NCI-H128 (cell line): ENCODE results near the gene STAMBP.
"Not testable (repeated sequence)": the region's sequence is repeated elsewhere in the genome, so short reads cannot be mapped to it uniquely, and the experiment has no call there.

Experiments
- DNase-seq: peaks from one replicate; lab custom pipeline; 2025; ENCODE audit not compliant: unreplicated experiment; lab: John Stamatoyannopoulos, UW

The STAMBP gene

DNA sequence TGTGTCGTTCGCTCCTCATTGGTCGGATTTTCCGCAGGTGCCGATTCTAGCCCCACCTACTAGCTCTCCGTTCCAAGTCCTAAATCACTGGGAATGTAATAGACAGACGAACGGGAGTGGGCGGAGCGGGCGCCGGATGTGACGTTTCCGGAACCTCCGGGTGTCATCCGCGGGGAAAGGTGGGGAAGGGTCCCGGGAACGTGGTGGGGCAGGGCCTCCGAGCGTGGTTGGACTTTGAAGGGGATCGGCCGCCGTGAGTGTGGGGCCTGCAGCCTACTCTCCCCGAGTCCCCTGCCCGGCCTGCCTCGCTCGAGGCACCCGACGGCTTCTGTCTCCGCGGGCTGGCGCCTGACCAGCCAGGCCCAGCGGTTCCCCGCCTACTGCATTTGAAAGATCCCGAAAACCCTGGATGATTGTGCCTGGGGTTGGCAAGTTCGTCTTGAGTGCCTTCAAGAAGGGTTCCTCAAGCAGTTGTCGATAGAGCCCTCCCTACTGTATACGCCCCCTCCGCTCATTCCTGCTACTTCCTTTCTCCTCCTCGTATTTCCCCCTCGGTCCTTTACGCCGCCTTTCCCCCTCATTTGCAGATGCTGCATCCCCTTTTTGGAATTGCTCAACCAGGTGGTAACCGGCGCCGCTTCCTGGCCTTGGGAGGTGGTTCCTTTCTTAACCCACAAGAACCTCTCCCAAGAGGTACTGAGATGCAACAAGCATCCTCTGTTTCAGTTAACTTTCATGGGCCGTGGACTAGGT lies at the start of gene STAMBP:
Gene STAMBP, plus strand, starts transcription at position 144 of the 753 bp plus-strand sequence. CDS start 1,896 bp downstream, outside the sequence.
- DNase-seq = peak; percentile 95

DNA sequence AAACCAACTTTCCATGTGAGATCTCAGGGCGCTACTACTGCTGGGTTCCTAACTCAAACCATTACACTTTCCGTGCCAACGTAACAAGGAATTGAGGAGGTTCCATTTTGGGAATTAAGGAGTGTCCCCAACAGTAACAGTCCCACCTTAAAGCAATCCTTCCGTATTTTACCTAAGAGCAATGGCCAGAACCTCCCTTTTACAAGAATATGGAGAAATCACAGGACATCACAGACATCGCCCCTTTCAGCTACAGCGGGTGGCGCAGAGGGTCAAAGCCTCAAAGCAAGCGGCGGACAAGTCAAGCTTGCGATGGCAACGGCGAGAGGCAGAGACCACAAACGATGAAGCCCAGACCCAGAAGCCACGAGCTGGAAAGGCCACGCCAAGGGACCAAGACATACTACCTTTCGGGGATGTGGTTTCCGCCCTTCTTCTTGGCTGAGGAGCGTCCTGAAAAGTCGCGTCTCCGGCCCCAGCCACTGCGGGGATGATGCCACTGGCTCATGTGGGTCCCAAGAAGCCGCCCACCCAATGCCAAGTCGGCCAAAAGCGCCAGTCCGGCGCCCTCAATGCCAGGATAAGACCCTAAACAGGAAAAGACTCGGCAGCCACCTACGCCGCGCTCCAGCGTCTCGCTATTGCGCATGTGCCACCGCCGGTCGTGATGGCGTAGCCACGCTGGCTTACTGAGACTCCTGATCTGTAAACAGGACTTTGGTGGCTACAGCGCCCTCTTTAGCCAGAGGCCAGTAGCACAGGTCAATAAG lies 49.1 kb upstream of the STAMBP start, which contains the start of gene DUSP11:
Gene DUSP11, minus strand, starts transcription at position 637 of the 770 bp plus-strand sequence. Its CDS starts 129 bp downstream, at position 508.
- DNase-seq = peak; percentile 96

DNA sequence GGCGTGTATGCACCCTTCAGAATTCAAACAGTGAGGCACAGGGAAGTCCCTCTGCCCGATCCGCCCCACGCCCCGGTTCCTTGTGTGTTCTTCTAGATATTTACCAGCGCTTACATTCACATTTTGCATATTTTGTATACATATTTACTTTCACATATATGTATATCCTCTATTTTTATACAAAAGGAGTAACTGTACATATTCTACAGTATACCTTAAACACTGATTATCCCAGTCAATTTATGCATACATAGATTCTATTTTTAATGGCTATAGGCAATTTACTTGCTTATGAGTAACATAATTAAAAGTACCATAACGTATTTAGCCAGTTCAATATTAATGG lies 48.6 kb upstream of the STAMBP start:
- no peak for DNase-seq

- DNase-seq = not testable (repeated sequence)
Observed at GRCh38 chr2:73783402-73783801, 45.4 kb upstream of the STAMBP start.

GRCh38 chr2:73783883-73784282 lies 44.9 kb upstream of the STAMBP start, which contains the start of gene C2orf78:
TSS of gene C2orf78 (plus strand) at chr2:73784183. CDS start at chr2:73784310, 127 bp downstream.
- DNase-seq = not testable (repeated sequence)

- DNase-seq = no peak
Observed at GRCh38 chr2:73811878-73812277, 16.9 kb upstream of the STAMBP start.

DNA sequence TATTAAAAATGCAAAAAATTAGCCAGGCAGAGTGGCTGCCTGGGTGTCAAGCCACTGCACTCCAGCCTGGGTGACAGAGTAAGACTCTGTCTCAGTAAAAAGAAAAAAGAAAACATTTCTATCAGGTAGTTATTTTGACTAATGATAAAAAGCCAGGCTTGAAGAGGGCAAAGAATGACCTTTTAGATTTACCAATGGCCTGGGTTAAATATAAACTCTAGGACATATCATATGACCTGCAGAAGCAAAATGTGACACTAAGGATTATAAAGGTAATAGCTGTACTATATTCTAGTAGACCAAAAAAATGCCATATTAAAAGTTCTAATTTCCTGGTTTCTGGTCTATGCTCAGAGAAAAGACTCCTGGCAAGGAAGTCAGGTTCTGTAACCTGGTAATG lies 16.1 kb upstream of the STAMBP start:
- no peak for DNase-seq

GRCh38 chr2:73818296-73818695 lies 10.5 kb upstream of the STAMBP start:
- DNase-seq = no peak

DNA sequence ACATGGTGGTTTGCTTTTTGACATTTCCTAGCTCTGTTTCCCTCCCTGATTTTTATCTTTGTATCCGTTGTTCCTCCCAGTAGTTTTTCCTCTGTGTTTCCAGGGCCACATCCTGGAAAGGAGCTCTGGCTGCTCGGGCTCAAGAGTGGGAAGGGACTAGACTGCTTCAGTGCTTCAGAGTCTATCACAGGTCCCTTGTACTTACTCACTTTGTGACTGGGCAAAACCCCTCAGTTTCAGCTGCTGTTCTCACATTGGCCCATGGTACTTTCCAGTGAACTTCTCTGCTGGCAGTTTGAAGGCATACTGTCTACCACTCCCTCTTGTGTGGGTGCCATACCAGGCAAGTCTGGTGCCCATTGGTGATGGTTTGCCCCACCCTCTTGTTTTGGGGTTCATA lies 7.5 kb upstream of the STAMBP start:
- DNase-seq = no peak

DNA sequence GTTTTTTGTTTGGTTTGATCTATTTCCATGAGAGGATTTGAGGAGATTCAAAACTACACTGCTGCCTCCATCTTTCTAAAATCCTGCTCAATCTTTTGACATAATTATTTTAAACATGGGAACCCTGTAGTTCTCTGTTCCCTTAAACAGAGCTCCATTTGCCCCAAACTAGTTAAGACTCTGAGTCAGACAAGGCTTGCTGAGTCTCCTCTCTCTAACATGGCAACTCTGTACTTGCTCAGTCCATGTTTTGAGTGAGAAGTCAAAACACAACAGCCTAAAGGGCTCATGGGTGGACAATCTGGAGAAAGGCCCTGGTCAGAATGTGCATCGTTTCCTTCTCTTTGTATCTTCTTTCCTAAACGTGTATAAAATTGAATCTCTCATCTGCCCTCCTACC lies 7.1 kb upstream of the STAMBP start:
- no peak for DNase-seq

DNA sequence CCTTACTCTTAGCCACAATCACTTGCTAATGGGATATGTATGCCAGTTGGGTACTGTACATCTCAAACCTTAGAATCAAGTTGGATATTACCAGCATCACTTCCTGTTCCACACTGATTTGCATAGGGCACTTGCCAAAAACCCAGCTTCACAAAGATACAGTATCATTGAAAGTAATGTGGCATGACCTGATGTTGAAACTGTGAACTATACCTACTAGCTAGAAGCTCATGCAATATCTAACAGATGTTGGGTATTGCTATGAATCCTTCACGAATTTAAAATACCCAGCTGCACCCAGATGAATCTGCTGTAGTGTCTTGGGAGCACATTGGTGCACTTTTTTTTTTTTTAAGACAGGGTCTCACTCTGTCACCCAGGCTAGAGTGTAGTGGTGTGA lies 6.5 kb upstream of the STAMBP start:
- no peak for DNase-seq

DNA sequence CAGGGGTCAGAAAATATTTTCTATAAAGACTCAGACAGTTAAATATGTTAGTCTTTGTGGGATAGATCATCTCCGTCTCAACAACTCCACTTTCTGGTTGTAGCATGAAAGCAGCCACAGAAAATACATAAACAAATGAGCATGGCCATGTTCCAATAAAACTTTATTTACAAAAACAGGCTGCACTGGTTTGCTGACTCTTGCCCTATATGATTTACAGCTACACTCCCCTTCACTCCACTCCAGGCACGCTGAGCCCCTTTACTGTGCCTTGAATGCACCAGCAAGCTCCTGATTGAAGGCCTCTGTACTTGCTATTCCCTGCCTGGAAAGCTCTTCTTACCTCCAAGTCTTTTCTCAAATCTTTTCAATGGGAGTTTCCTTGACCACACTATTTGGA lies 5.8 kb upstream of the STAMBP start:
- no peak for DNase-seq

GRCh38 chr2:73823416-73823815 lies 5.3 kb upstream of the STAMBP start:
- no peak for DNase-seq

DNA sequence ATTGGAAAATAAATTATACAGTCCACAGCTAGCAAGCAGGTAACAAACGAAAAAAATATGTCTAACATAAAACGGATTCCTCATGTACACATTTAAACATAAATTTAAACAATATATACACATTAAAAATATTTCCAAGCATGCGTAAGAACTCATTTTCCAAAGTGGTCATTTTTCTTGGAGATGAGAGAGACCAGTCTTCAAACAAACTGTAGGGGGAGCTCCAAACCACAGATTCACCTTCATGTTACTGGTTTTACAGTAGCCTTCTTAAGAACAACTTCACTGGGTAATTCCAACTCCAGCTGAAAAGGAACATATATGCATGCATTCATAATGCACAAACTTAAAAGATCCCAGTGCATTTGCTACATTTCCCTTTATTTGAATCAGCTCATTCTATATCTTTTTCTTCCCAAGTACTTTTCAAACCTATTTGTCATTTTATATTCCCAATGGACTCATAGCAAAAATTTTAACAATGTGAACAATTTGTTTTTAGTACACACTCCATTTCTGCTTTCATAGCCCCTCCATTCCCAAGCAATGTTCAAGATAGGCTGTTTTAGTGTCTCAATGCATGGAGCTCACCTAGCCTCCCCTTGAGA lies 4.7 kb upstream of the STAMBP start:
- peak; percentile 16 for DNase-seq

DNA sequence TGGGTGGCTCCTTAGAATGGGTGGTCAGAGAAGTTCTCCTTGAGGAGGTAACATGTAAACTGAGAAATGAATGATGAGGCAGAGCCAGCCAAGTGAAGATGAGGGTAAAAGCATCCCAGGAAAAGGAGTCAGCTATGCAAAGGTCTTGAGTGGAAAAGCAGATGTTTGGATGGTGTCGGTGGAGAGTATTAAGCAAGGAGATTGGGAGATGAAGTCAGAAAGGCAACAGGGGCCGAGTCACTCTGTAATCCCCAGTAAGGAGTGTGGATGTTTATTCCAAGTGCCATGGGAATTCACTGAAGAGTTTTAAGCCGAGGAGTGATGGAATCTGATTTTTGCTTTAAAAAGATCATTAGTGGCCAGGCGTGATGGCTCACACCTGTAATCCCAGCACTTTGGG lies 3.4 kb upstream of the STAMBP start:
- no peak for DNase-seq

DNA sequence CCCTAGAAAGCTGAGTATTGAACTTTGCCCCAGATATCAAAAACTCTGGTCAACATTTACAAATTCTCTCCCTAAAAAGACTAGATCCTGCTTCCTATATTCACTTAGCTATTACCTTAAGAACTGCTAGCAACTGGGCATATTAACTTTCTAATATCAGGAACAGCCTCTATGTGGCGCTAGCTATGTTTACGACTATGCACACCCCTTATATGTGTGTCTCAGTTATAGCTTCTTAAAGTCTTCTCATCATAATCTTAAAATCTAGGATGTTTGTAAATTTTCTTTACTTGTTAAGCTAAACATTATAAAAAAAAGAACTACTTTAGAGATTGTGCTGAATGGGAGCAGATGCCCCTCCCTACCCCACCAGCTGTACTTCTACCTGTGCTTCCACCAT lies 1.7 kb upstream of the STAMBP start:
- DNase-seq = no peak

DNA sequence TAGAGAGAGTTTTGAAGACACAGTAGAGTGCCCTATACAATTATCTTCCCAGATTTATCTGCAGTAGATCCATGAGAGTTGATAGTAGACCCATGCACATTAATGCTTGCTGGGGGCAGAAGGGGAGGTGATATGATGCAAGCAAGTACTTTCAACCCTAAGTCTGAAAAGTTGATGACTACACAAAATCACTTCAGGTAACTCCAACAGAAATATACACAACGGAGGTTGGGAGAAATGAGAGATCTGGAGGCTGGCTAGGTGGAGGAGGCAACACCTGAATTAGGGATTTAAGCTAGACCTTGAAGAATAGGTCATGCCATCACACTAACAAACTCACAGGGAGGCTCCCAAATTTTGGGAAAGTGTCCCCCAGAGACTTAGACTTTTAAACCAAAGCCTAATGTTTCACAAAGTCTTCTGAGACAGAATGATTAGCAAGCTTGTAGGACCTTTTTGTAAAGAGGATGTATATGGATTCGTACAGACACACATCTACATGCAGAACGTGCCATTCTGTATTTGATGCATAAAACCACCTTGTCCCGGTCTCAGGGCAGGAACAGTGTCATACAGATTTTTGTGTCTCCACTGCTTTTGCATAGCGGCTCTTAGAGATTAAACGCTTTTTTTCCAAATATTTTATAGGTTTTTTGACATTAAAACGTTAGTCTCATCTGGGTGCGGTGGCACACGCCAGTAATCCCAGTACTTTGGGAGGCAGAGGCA lies 937 bp upstream of the STAMBP start:
- no peak for DNase-seq

DNA sequence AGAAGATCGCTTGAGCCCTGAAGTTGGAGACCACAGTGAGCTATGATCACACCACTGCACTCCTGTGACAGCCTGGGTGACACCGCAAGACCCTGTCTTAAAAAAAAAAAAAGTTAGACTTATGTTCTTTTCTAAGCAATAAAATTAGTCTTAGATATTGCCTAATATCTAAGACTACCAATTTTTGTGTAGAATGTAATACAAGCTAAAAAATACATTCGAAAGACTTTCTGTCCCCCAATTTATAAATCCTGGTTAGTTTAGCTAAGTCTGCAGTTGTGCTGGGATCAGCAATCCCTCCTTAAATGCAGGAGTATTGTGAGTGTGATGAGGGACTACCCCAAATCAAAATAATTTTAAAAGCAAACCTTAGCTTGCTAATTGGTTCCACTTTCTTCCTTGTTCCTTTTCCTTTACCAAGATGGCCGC lies 358 bp upstream of the STAMBP start:
- no peak for DNase-seq

DNA sequence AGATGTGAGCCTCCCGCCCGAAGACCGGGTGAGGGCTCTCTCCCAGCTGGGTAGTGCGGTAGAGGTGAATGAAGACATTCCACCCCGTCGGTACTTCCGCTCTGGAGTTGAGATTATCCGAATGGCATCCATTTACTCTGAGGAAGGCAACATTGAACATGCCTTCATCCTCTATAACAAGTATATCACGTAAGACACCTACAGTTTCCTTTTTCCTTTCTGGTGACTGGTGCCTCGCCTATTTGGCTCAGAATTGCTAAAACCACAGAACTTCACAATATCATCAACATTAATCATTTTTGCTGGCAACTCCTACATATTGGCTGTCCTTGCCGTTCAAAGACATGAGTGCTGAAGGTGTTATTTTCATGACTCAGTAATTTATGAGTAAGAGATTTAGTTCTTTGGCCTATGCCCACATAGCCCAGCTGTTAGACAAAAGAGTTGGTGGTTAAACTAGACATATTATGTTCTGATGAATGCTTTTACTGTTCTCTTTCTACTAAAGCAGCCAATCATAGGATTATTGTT lies 2.2 kb downstream of the STAMBP start:
- DNase-seq = no peak

GRCh38 chr2:73832930-73833329 lies 4.2 kb downstream of the STAMBP start:
- no peak for DNase-seq
